Measurements from ENCODE around the gene NMT2. TPM values are rescaled to one million over a fixed set of nuclear protein-coding genes. Genes with fewer than 3 reads are reported as not detected.

Gene NMT2
- total and polyA plus RNA-seq, 3 donors from 2014 or later = 35.8 to 68.3 (median 56.6) TPM

GRCh38 chr10:15137036-15137359 lies 31.5 kb downstream of the NMT2 start:
- Histone ChIP-seq H3K9me3 (no peaks in the 10 kb centered on the region), H3K4me1 (no peaks in the 10 kb centered on the region), H3K27ac (no peak overlapping the region), H3K4me3 (no peak overlapping the region), H3K36me3 (ENCODE audit: low read depth, missing control alignments) (peaks cover 4% of the 10 kb centered on the region), H3K27me3 (no peaks in the 10 kb centered on the region)
- TF ChIP-seq POLR2A (IDR thresholded peaks at IDR 0.05) = no peak
- no peak for DNase-seq
- 66 to 86% methylated on average over 4 of the region's 4 CpGs for WGBS, 2 donors
- intact Hi-C loops (cut with DNase I; ENCODE audit: low total_unique reads) = no loop called here

- H3K36me3 ChIP-seq (ENCODE audit: low read depth, missing control alignments) = peaks cover 4% of the 10 kb centered on the region
- TF ChIP-seq CTCF (IDR thresholded peaks at IDR 0.05) (no peak), POLR2A (IDR thresholded peaks at IDR 0.05) (no peak)
- no peak for DNase-seq
- intact Hi-C loops (cut with DNase I; ENCODE audit: low total_unique reads) = no loop called here
- H3K4me1 ChIP-seq = no peaks in the 10 kb centered on the region
- no peak overlapping the region for H3K4me3 ChIP-seq
- H3K9me3 ChIP-seq = no peaks in the 10 kb centered on the region
- H3K27ac ChIP-seq = no peak overlapping the region
- WGBS, 2 donors = 83 to 86% methylated on average over 11 of the region's 11 CpGs
- no peaks in the 10 kb centered on the region for H3K27me3 ChIP-seq
Observed at GRCh38 chr10:15136129-15137035, 32.1 kb downstream of the NMT2 start.

- intact Hi-C loops (cut with DNase I; ENCODE audit: low total_unique reads) = no loop called here
- no peak for DNase-seq
- no peaks in the 10 kb centered on the region for H3K27me3 ChIP-seq
- H3K4me1 ChIP-seq = no peaks in the 10 kb centered on the region
- no peak overlapping the region for H3K27ac ChIP-seq
- 95 to 96% methylated on average over 5 of the region's 5 CpGs for WGBS, 2 donors
- H3K4me3 ChIP-seq = no peak overlapping the region
- TF ChIP-seq CTCF (IDR thresholded peaks at IDR 0.05) (no peak), POLR2A (IDR thresholded peaks at IDR 0.05) (no peak)
- H3K9me3 ChIP-seq = no peaks in the 10 kb centered on the region
- peaks cover 4% of the 10 kb centered on the region for H3K36me3 ChIP-seq (ENCODE audit: low read depth, missing control alignments)
Observed at GRCh38 chr10:15131330-15131729, 37.2 kb downstream of the NMT2 start.

- intact Hi-C loops (cut with DNase I; ENCODE audit: low total_unique reads) = no loop called here
- no peaks in the 10 kb centered on the region for H3K36me3 ChIP-seq (ENCODE audit: low read depth, missing control alignments)
Observed at GRCh38 chr10:15124908-15125307, 43.6 kb downstream of the NMT2 start.

GRCh38 chr10:15124190-15124589 lies 44.3 kb downstream of the NMT2 start:
- WGBS, 2 donors = 87 to 90% methylated on average over 9 of the region's 9 CpGs
- Histone ChIP-seq H3K4me1 (no peaks in the 10 kb centered on the region), H3K9me3 (no peaks in the 10 kb centered on the region), H3K27ac (no peak overlapping the region), H3K27me3 (no peaks in the 10 kb centered on the region), H3K4me3 (no peak overlapping the region), H3K36me3 (ENCODE audit: low read depth, missing control alignments) (no peaks in the 10 kb centered on the region)
- TF ChIP-seq CTCF (IDR thresholded peaks at IDR 0.05) (no peak), POLR2A (IDR thresholded peaks at IDR 0.05) (no peak)
- no peak for DNase-seq
- intact Hi-C loops (cut with DNase I; ENCODE audit: low total_unique reads) = no loop called here

More at GRCh38 chr10:15124908-15125307, 43.6 kb downstream of the NMT2 start:
- H3K4me1 ChIP-seq = no peaks in the 10 kb centered on the region
- no peak for TF ChIP-seq CTCF (IDR thresholded peaks at IDR 0.05)
- TF ChIP-seq POLR2A (IDR thresholded peaks at IDR 0.05) = no peak
- H3K4me3 ChIP-seq = no peak overlapping the region
- no peaks in the 10 kb centered on the region for H3K27me3 ChIP-seq
- WGBS, 2 donors = 86 to 90% methylated on average over 3 of the region's 3 CpGs
- no peak for DNase-seq
- H3K9me3 ChIP-seq = no peaks in the 10 kb centered on the region
- H3K27ac ChIP-seq = no peak overlapping the region

Measured in testis (tissue), 3 donors.